ENCODE results near the gene CLTC. TPM values are rescaled to one million over a fixed set of nuclear protein-coding genes. Genes with fewer than 3 reads are reported as not detected.

CLTC gene
- total and polyA plus RNA-seq, 7 experiments from 2014 or later = 31.2 to 174 (median 78.1) TPM

DNA sequence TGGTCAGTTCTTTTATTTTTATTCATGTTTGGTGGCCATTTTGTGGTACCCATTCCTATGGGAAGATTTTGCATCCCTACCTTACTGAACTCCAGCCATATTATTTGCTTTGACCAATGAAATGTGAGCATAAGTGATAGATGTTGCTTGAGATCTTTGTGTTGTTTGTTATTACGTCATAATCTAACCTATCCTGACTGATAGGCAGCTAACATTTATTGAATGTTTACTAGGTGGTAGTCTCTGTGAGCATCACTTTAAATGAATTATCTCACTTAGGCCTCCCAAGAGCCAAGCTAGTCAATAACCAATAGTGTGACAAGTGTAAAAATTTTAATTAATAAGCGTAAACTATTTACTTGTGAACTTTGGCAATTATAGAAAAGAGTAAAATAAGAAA lies 125.3 kb downstream of the CLTC start:
- H3K4me3 Mint-ChIP-seq = no peak overlapping the region
- no peak overlapping the region for H3K27ac ChIP-seq (ENCODE audit: low read depth, low read length)
- H3K9me3 Mint-ChIP-seq = peaks cover 0 to 7% (median 0%) of the 10 kb centered on the region in 11 donors
- intact Hi-C loops (cut with micrococcal nuclease) = loop anchor here in 1 of 2 donors (5.0 kb wide), 1 partner anchor 292 kb away; no protein-coding TSS in a partner anchor
- H3K4me3 ChIP-seq (ENCODE audit: low read length) = no peak overlapping the region
- H3K36me3 Mint-ChIP-seq = peaks cover 3 to 27% (median 25%) of the 10 kb centered on the region in 5 donors
- no peaks in the 10 kb centered on the region for H3K4me1 ChIP-seq (ENCODE audit: control insufficient read depth in 2 of 2, insufficient read depth in 2 of 2, low read length in 2 of 2)
- ATAC-seq (no peak), DNase-seq (no peak)
- H3K27ac Mint-ChIP-seq = peak overlapping the region in 2 of 9 donors; percentile 2 to 7
- H3K9me3 ChIP-seq (ENCODE audit: control insufficient read depth in 2 of 3, low read length in 3 of 3) = no peaks in the 10 kb centered on the region
- H3K27me3 Mint-ChIP-seq = no peaks in the 10 kb centered on the region
- no peaks in the 10 kb centered on the region for H3K27me3 ChIP-seq (ENCODE audit: control insufficient read depth in 2 of 2, insufficient read depth in 2 of 2, low read length in 2 of 2)
- ChIA-PET POLR2A (interaction anchor here (0.7 kb wide), 1 partner anchor 1328 kb away, joined by 5 read pairs; the partner anchor contains the start of gene RNF43), CTCF (interaction anchor here (0.7 to 1.2 kb wide), 3 partner anchors 9 to 293 kb away, joined by 3 to 6 read pairs (median 3); no protein-coding TSS in a partner anchor)
- H3K4me1 Mint-ChIP-seq = peaks cover 0 to 11% (median 0%) of the 10 kb centered on the region in 7 donors
- H3K36me3 ChIP-seq (ENCODE audit: control insufficient read depth in 2 of 3, insufficient read depth in 3 of 3, low read length in 3 of 3) = peaks cover 3 to 11% (median 4%) of the 10 kb centered on the region in 3 experiments

Other genes starting within 250 kb of the CLTC start
- gene DHX40, start 54.3 kb upstream of the CLTC start, total RNA-seq = 10 to 100 TPM; 21.3 to 44.9 (median 29.4) TPM
- 10 to 100 TPM; 27.1 to 27.7 TPM for gene DHX40, start 54.3 kb upstream of the CLTC start, polyA plus RNA-seq
- 10 to 100 TPM in 3 of 5 experiments, 1 to 10 TPM in 2; 6.1 to 24.1 (median 15.0) TPM for gene PTRH2, start 87.5 kb downstream of the CLTC start, total RNA-seq
- 10 to 100 TPM; 17.9 to 25.1 TPM for gene PTRH2, start 87.5 kb downstream of the CLTC start, polyA plus RNA-seq
- 100 to 1,000 TPM in 2 of 5 experiments, 10 to 100 TPM in 3; 70.3 to 370 (median 82.5) TPM for gene VMP1, start 87.8 kb downstream of the CLTC start, total RNA-seq
- 10 to 100 TPM; 42.0 to 48.4 TPM for gene VMP1, start 87.8 kb downstream of the CLTC start, polyA plus RNA-seq

All from naive thymus-derived CD4-positive, alpha-beta T cell (primary cell).